Heart left ventricle (tissue), 13 donors: Measurements from ENCODE around the gene THSD7B.
"Not testable (repeated sequence)": the region's sequence is repeated elsewhere in the genome, so short reads cannot be mapped to it uniquely, and the experiment has no call there.

Experiments
- CTCF ChIP-seq, 12 donors: fragments of 200-600 bp; sonication (generic) in 4 of 12; IDR thresholded peaks; one replicate each; pipeline versions ENCODE4 v1.5.0 to v1.8.0; 2018 to 2022; ENCODE audit warnings: antibody characterized with exemption in 12 of 12, mild to moderate bottlenecking in 5 of 12
- POLR2A ChIP-seq, 2 donors: fragments of 450-650 bp; IDR thresholded peaks; one replicate each; pipeline ENCODE4 v1.6.1; 2017; ENCODE audit warnings: antibody characterized with exemption in 2 of 2, mild to moderate bottlenecking in 2 of 2, moderate library complexity in 2 of 2
- donor health status: ischemic (EF 13 %, LVEDD 7.1; RV severe dilation, severe dysfunction).
- donor health status: DM: no; HTN: yes; CAD: no.
- donor health status: DM: no; HTN: no; CAD: no.
- donor health status: ischemic (EF 25% LVEDD 6.9; RV normal size, moderate dysfunction).
- donor health status: ischemic (EF 25% LVEDD 5.7; RV mildly dilated, moderate dysfunction).
- donor health status: ischemic (EF 35%, LVEDD 5.7; RV mildly dilated, moderate dysfunction).
- donor health status: nonischemic (EF 11% LVEDD 7.7; RV severe dilation, severe dysfunction).
- donor health status: DM: yes; HTN: yes; CAD: no.
- donor health status: PGD.
- donor health status: ischemic (EF 29% LVEDD 5.4; RV normal size, mild dysfunction).
- donor health status: nonischemic (EF 23%, LVEDD 6.1; RV moderate dilation, normal function).

- not testable (repeated sequence) for TF ChIP-seq CTCF, POLR2A (IDR thresholded peaks at IDR 0.05)
Measured at GRCh38 chr2:137588578-137588977, 823.2 kb downstream of the THSD7B start.
